NB4 (cell line): ENCODE results near the gene SYNGR3.

Source experiments
- CTCF ChIP-seq: IDR thresholded peaks from one replicate; pipeline ENCODE4 v1.5.1; 2012; ENCODE audit warnings: low read depth, low read length
- POLR2A ChIP-seq: IDR thresholded peaks from 2 replicates; pipeline ENCODE4 v1.6.1; 2011; ENCODE audit warnings: mild to moderate bottlenecking; ENCODE audit not compliant: insufficient read length; ENCODE audit errors: extremely low read depth
- TF ChIP-seq, protein P1 (sequence below): IDR thresholded peaks from 2 replicates; pipeline ENCODE4 v1.6.1; 2011; ENCODE audit warnings: low read depth, low read length

DNA sequence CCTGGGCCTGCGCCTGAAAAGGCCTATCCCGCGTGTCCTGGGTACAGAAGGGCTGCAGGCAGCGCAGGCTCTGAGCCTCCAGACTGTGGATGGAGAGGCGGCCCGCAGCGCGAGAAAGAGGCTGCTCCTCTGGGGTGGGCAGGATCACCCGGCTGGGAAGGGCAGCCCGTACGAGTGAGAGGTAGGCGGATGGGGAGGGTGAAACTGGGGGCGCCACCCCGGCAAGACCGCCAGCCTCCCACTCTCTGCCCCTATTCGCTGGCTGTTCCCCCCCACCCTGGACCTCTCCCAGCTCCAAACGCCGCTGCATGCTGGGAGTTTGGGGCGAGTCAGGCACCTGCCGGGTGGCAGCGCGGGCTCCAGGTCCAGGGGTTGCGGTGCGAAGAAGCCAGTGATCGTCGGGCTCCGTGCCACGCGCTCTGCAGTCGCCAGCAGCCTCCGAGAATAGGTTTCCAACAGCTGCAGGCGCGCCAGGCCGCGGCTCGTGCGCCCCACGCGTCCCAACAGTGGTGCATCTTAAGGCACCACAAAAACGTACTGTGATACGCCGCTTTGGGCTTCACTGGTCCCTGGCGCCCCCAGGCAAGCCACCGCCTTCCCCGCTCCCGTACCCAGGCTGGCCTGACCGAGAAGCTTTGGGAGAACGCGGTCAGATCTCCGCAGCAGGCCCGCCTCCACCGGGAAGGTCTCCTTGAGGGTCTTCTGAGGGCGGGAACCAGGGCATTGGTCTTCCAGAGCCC lies 9.6 kb upstream of the SYNGR3 start:
- TF ChIP-seq CTCF (no peak), POLR2A (no peak)
- TF ChIP-seq, protein P1, sequence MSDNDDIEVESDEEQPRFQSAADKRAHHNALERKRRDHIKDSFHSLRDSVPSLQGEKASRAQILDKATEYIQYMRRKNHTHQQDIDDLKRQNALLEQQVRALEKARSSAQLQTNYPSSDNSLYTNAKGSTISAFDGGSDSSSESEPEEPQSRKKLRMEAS: no peak
